ENCODE data around the gene KIF5B. TPM values are rescaled to one million over a fixed set of nuclear protein-coding genes. Genes with fewer than 3 reads are reported as not detected.

Gene KIF5B
- total RNA-seq (2021) (63.2 to 67.5 TPM (median 66.9 TPM) in 3 replicates), Bru-seq, nascent RNA (percentile 95 among the genes with signal in this experiment)
- long read RNA-seq, experiment 1, full-length matches to known transcripts, result 434 of 572 reads
- long read RNA-seq, experiment 1, partial matches to known transcripts, result 84 of 572 reads
- long read RNA-seq, experiment 1, other reads (novel, unspliced or antisense), result 54 of 572 reads
- long read RNA-seq, experiment 2, full-length matches to known transcripts, result 27 of 118 reads
- long read RNA-seq, experiment 2, partial matches to known transcripts, result 70 of 118 reads
- long read RNA-seq, experiment 2, other reads (novel, unspliced or antisense), result 21 of 118 reads
- long read RNA-seq, experiment 3, full-length matches to known transcripts, result 1 of 17 reads
- long read RNA-seq, experiment 3, partial matches to known transcripts, result 11 of 17 reads
- long read RNA-seq, experiment 3, other reads (novel, unspliced or antisense), result 5 of 17 reads

- H3K4me3 Mint-ChIP-seq, result peak within 1 kb of the TSS; percentile 97
- peaks cover 7% of the 10 kb centered on the region; the same call in 1 of the 2 replicates for H3K27me3 Mint-ChIP-seq (ENCODE audit: low read depth)
- peaks cover 8% of the 10 kb centered on the region for H3K36me3 Mint-ChIP-seq
- ChIA-PET CTCF (interaction anchor here (1.3 kb wide), 1 partner anchor 200 kb away, joined by 4 read pairs; no protein-coding TSS in a partner anchor), POLR2A (interaction anchor here (0.5 to 0.9 kb wide), 2 partner anchors 83 to 302 kb away, joined by 4 to 6 read pairs; no protein-coding TSS in a partner anchor)
- peak within 1 kb of the TSS; percentile 87 for H3K27ac Mint-ChIP-seq
- H3K9me3 Mint-ChIP-seq, result no peaks in the 10 kb centered on the region
- H3K4me1 Mint-ChIP-seq, result peaks cover 50% of the 10 kb centered on the region
- DNase-seq (ENCODE audit: low spot score) (peak; percentile 89), ATAC-seq (peak; percentile 93)
- peak; percentile 59; the same call in 1 of the 2 replicates for TF ChIP-seq ZNF232 (CRISPR knock-in tag; IDR thresholded peaks at IDR 0.05)
- TF ChIP-seq ZNF396 (CRISPR knock-in tag; IDR thresholded peaks at IDR 0.05; ENCODE audit: borderline replicate concordance), result no peak
- TF ChIP-seq CDX4 (CRISPR knock-in tag; IDR thresholded peaks at IDR 0.05; ENCODE audit: borderline replicate concordance), result no peak
- no peak; the same call in 1 of the 2 replicates for TF ChIP-seq SMAD4 (CRISPR knock-in tag; IDR thresholded peaks at IDR 0.05)
- no peak for TF ChIP-seq SMAD3 (CRISPR knock-in tag; IDR thresholded peaks at IDR 0.05; ENCODE audit: borderline replicate concordance)
- no peak for TF ChIP-seq CTCF (IDR thresholded peaks at IDR 0.05)
- TF ChIP-seq MLX (CRISPR knock-in tag; IDR thresholded peaks at IDR 0.05), result 0 out of 2 replicates have a peak, but pooled peaks have one; percentile 28
- peak; percentile 34; the same call in 1 of the 2 replicates for TF ChIP-seq PREB (CRISPR knock-in tag; IDR thresholded peaks at IDR 0.05; ENCODE audit: borderline replicate concordance)
- TF ChIP-seq IRF1 (CRISPR knock-in tag; IDR thresholded peaks at IDR 0.05), result no peak; the same call in 1 of the 2 replicates
- peak; percentile 31; the same call in 1 of the 2 replicates for TF ChIP-seq USF1 (CRISPR knock-in tag; IDR thresholded peaks at IDR 0.05)
- TF ChIP-seq ZNF317 (CRISPR knock-in tag; IDR thresholded peaks at IDR 0.05; ENCODE audit: borderline replicate concordance, low read depth), result no peak
- TF ChIP-seq ZNF263 (CRISPR knock-in tag; IDR thresholded peaks at IDR 0.05; ENCODE audit: low read depth), result no peak
- no peak for TF ChIP-seq AFF4 (CRISPR knock-in tag; IDR thresholded peaks at IDR 0.05; ENCODE audit: borderline replicate concordance)
- TF ChIP-seq JUN (CRISPR knock-in tag; IDR thresholded peaks at IDR 0.05), result 0 out of 2 replicates have a peak, but pooled peaks have one; percentile 39
- TF ChIP-seq ESRRA (CRISPR knock-in tag; IDR thresholded peaks at IDR 0.05; ENCODE audit: borderline replicate concordance), result peak; percentile 12; the same call in 1 of the 2 replicates
- no peak for TF ChIP-seq AR (CRISPR knock-in tag; IDR thresholded peaks at IDR 0.05)
- no peak for TF ChIP-seq OVOL2 (CRISPR knock-in tag; IDR thresholded peaks at IDR 0.05; ENCODE audit: borderline replicate concordance)
- TF ChIP-seq HMGA2 (CRISPR knock-in tag; IDR thresholded peaks at IDR 0.05), result no peak
- TF ChIP-seq ZBTB21 (CRISPR knock-in tag; IDR thresholded peaks at IDR 0.05; ENCODE audit: borderline replicate concordance), result no peak
- TF ChIP-seq NR2C2 (CRISPR knock-in tag; IDR thresholded peaks at IDR 0.05), result no peak
Observed at GRCh38 chr10:32056136-32057035, at the start of gene KIF5B. Gene KIF5B, minus strand, starts transcription at chr10:32056425. Its CDS starts 452 bp downstream, at chr10:32055973.
